Caco-2 (cell line): ENCODE measurements around the gene TOR4A. TPM values are rescaled to one million over a fixed set of nuclear protein-coding genes. Genes with fewer than 3 reads are reported as not detected.

Experiments used
- BruUV-seq: library from RNA; stranded (reverse); fragments of 400-500 nt; replicated peaks from 2 replicates; lab custom pipeline; 2021; lab: Mats Ljungman, UMichigan
- CTCF ChIA-PET: fragments of 300-600 bp; sonication (Branson Sonifier 250); formaldehyde crosslinking; loops from one replicate; lab custom pipeline; 2022; ENCODE audit warnings: antibody characterized with exemption; lab: Charles Lee
- POLR2A ChIA-PET: fragments of 300-600 bp; sonication (Branson Sonifier 250); formaldehyde crosslinking; loops from one replicate; lab custom pipeline; 2022; ENCODE audit warnings: antibody characterized with exemption; lab: Charles Lee
- DNase-seq, 2 experiments: peaks; one replicate each; pipeline versions ENCODE4 v3.0.0 to v3.0.0-alpha.2; 2020 to 2022
- H3K27me3 ChIP-seq: replicated peaks from 2 replicates; pipeline ENCODE4 v1.6.0; 2011; ENCODE audit warnings: low read length; ENCODE audit not compliant: control insufficient read depth, insufficient read depth
- H3K36me3 ChIP-seq: 2 replicates; pipeline ENCODE4 v1.5.1; 2011; ENCODE audit warnings: low read length; ENCODE audit not compliant: control insufficient read depth, insufficient read depth
- H3K4me1 ChIP-seq: fragments of 250-450 bp; sonication (Bioruptor Pico); 2 replicates; pipeline ENCODE4 v1.5.1; 2020; ENCODE audit warnings: mild to moderate bottlenecking
- H3K4me3 ChIP-seq: 2 replicates; pipeline ENCODE4 v1.5.1; 2011; ENCODE audit warnings: low read depth, mild to moderate bottlenecking, control low read depth, low read length
- H3K9me3 ChIP-seq: fragments of 250-450 bp; sonication (Bioruptor Pico); 2 replicates; pipeline ENCODE4 v1.5.1; 2020; ENCODE audit warnings: mild to moderate bottlenecking, moderate library complexity
- H3K27ac Mint-ChIP-seq: one replicate; pipeline ENCODE4 v1.8.0; 2022; ENCODE audit warnings: mixed read lengths; ENCODE audit not compliant: unreplicated experiment
- H3K27me3 Mint-ChIP-seq: one replicate; pipeline ENCODE4 v1.8.0; 2022; ENCODE audit warnings: mixed read lengths; ENCODE audit not compliant: insufficient read depth, unreplicated experiment
- H3K36me3 Mint-ChIP-seq: one replicate; pipeline ENCODE4 v1.8.0; 2022; ENCODE audit warnings: mild to moderate bottlenecking, mixed read lengths; ENCODE audit not compliant: insufficient read depth, unreplicated experiment
- H3K4me1 Mint-ChIP-seq: one replicate; pipeline ENCODE4 v1.8.0; 2022; ENCODE audit warnings: low read depth, mixed read lengths; ENCODE audit not compliant: unreplicated experiment
- H3K4me3 Mint-ChIP-seq: one replicate; pipeline ENCODE4 v1.8.0; 2022; ENCODE audit warnings: mild to moderate bottlenecking, moderate library complexity, mixed read lengths; ENCODE audit not compliant: unreplicated experiment
- H3K9me3 Mint-ChIP-seq: one replicate; pipeline ENCODE4 v1.8.0; 2022; ENCODE audit warnings: mixed read lengths; ENCODE audit not compliant: unreplicated experiment
- CTCF ChIP-seq, 2 experiments: fragments of 200-600 bp in 1 of 2; IDR thresholded peaks; 1 replicate in 1 of 2; 2 replicates in 1 of 2; pipeline versions ENCODE4 v1.5.1 to v1.8.0; 2011 to 2022; ENCODE audit warnings: antibody characterized with exemption in 1 of 2, control low read depth in 1 of 2, inconsistent platforms in 1 of 2, low read depth in 1 of 2, low read length in 1 of 2, mild to moderate bottlenecking in 1 of 2, moderate library complexity in 1 of 2; ENCODE audit not compliant: insufficient read depth in 1 of 2, severe bottlenecking in 1 of 2, unreplicated experiment in 1 of 2
- intact Hi-C: fragments of 100-400 bp; cut with micrococcal nuclease; formaldehyde crosslinking; loops from one replicate; pipeline ENCODE4 v1.10.0; 2022; ENCODE audit not compliant: unreplicated experiment
- total RNA-seq: library from RNA; stranded (reverse); gene quantifications from 2 replicates; pipeline ENCODE4 v1.2.3, GENCODE V29; 2022

TOR4A gene
- total RNA-seq, 1 experiment from 2014 or later: 1.8 TPM

- Mint-ChIP-seq H3K4me3 (no peak overlapping the region), H3K4me1 (no peaks in the 10 kb centered on the region), H3K9me3 (no peaks in the 10 kb centered on the region), H3K36me3 (no peaks in the 10 kb centered on the region), H3K27me3 (no peaks in the 10 kb centered on the region), H3K27ac (no peak overlapping the region)
- ChIA-PET POLR2A (interaction anchor here (0.9 to 1.3 kb wide), 2 partner anchors 11 to 20 kb away, joined by 4 read pairs; partner anchors contain the start of gene NRARP), CTCF (interaction anchor here (0.5 to 1.7 kb wide), 2 partner anchors 11 to 19 kb away, joined by 5 to 7 read pairs; partner anchors contain the start of gene NRARP)
- no peak for TF ChIP-seq CTCF (IDR thresholded peaks at IDR 0.05; ENCODE audit: insufficient read depth in 1 of 2, low read depth in 1 of 2, low read length in 1 of 2, severe bottlenecking in 1 of 2, unreplicated experiment in 1 of 2)
- H3K9me3 ChIP-seq: no peaks in the 10 kb centered on the region
- peak; percentile 47 to 62 for DNase-seq
- H3K27me3 ChIP-seq: no peaks in the 10 kb centered on the region
- no peak overlapping the region for H3K4me3 ChIP-seq
- no peaks in the 10 kb centered on the region for H3K36me3 ChIP-seq
- peaks cover 54% of the 10 kb centered on the region for H3K4me1 ChIP-seq
- BruUV-seq: no TSS peak
- intact Hi-C loops: no loop called here
These were observed 35.9 kb downstream of the TOR4A start for GRCh38 chr9:137313326-137313936.

GRCh38 chr9:137313956-137314560 lies 36.5 kb downstream of the TOR4A start:
- BruUV-seq: no TSS peak
- intact Hi-C loops: no loop called here
- CTCF ChIA-PET: interaction anchor here (0.7 to 1.7 kb wide), 2 partner anchors 12 kb away, joined by 3 to 7 read pairs; partner anchors contain the start of gene NRARP

More at GRCh38 chr9:137313956-137314560, 36.5 kb downstream of the TOR4A start:
- H3K36me3 ChIP-seq: no peaks in the 10 kb centered on the region
- no peaks in the 10 kb centered on the region for H3K4me1 Mint-ChIP-seq
- H3K4me3 ChIP-seq: no peak overlapping the region
- peaks cover 54% of the 10 kb centered on the region for H3K4me1 ChIP-seq
- no peak overlapping the region for H3K4me3 Mint-ChIP-seq
- no peaks in the 10 kb centered on the region for H3K36me3 Mint-ChIP-seq
- H3K27ac Mint-ChIP-seq: no peak overlapping the region
- no peaks in the 10 kb centered on the region for H3K27me3 ChIP-seq
- no peaks in the 10 kb centered on the region for H3K9me3 ChIP-seq
- POLR2A ChIA-PET: interaction anchor here (1.3 kb wide), 1 partner anchor 12 kb away, joined by 4 read pairs; the partner anchor contains the start of gene NRARP
- no peak for TF ChIP-seq CTCF (IDR thresholded peaks at IDR 0.05; ENCODE audit: insufficient read depth in 1 of 2, low read depth in 1 of 2, low read length in 1 of 2, severe bottlenecking in 1 of 2, unreplicated experiment in 1 of 2)
- H3K9me3 Mint-ChIP-seq: no peaks in the 10 kb centered on the region
- DNase-seq: peak in 1 of 2 experiments; percentile 43
- no peaks in the 10 kb centered on the region for H3K27me3 Mint-ChIP-seq
